Ovary (tissue), 3 donors: ENCODE results near the gene MESD.

Experiments used
- CTCF ChIP-seq, 3 donors: fragments of 450-650 bp in 2 of 3; fragments of 200-600 bp in 1 of 3; IDR thresholded peaks; one replicate each; pipeline versions ENCODE4 v1.5.1 to v1.8.0; 2016 to 2022; ENCODE audit warnings: antibody characterized with exemption in 3 of 3, mild to moderate bottlenecking in 1 of 3
- EP300 ChIP-seq: sonication (generic); formaldehyde crosslinking; IDR thresholded peaks from one replicate; pipeline ENCODE4 v1.6.1; 2017; ENCODE audit warnings: antibody characterized with exemption
- POLR2A ChIP-seq: fragments of 450-650 bp; IDR thresholded peaks from one replicate; pipeline ENCODE4 v1.6.1; 2017; ENCODE audit warnings: antibody characterized with exemption, mild to moderate bottlenecking, moderate library complexity
- donor health status: DM: no; HTN: no; CAD: no.

DNA sequence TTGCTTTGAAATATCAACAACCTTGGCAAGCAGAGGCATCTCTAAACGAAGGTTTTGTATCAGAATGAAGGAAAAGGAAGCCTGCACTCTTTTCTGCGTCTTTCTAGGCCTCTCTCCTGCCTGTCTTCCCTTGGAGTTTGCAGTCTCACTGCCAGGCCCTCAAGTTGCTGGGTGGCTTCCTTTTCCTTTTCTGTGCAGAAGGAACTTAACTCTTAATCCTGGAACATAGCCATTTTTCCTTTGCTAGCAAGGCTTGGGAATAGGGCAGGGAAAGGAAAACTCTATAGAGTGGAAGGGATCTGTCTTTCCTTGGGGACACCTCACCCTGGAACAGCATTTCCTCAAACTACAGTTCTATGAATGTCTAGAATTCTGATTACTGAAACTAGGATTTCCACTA is 43.9 kb upstream of the MESD start:
- TF ChIP-seq POLR2A (no peak), CTCF (IDR thresholded peaks at IDR 0.05) (no peak), EP300 (no peak)
